Endodermal cell (in vitro differentiated cells): ENCODE data around the gene SLC6A9. TPM values are rescaled to one million over a fixed set of nuclear protein-coding genes. Genes with fewer than 3 reads are reported as not detected.

Source experiments
- DNase-seq: peaks from one replicate; pipeline ENCODE4 v3.0.0-alpha.2; 2017
- H3K27ac ChIP-seq: 2 replicates; pipeline ENCODE4 v1.5.1; 2013; ENCODE audit warnings: mild to moderate bottlenecking, low read depth, low read length, moderate library complexity
- H3K27me3 ChIP-seq: 2 replicates; pipeline ENCODE4 v1.6.1; 2013; ENCODE audit warnings: mild to moderate bottlenecking, low read length, moderate library complexity; ENCODE audit not compliant: insufficient read depth, control insufficient read depth, poor library complexity, severe bottlenecking
- H3K36me3 ChIP-seq: 2 replicates; pipeline ENCODE4 v1.7.0; 2013; ENCODE audit warnings: mild to moderate bottlenecking, low read length, moderate library complexity; ENCODE audit not compliant: control insufficient read depth, insufficient read depth
- H3K4me1 ChIP-seq: one replicate; pipeline ENCODE4 v1.7.0; 2013; ENCODE audit warnings: low read length; ENCODE audit not compliant: control insufficient read depth, insufficient read depth
- H3K4me3 ChIP-seq: 2 replicates; pipeline ENCODE4 v1.5.1; 2013; ENCODE audit warnings: mild to moderate bottlenecking, low read length, moderate library complexity
- H3K9ac ChIP-seq: 2 replicates; pipeline ENCODE4 v1.6.1; 2013; ENCODE audit warnings: mild to moderate bottlenecking, low read length, moderate library complexity; ENCODE audit not compliant: poor library complexity, severe bottlenecking; ENCODE audit errors: extremely low read depth
- H3K9me3 ChIP-seq: 2 replicates; pipeline ENCODE4 v1.6.1; 2013; ENCODE audit warnings: mild to moderate bottlenecking, low read length, moderate library complexity; ENCODE audit not compliant: control insufficient read depth
- H3K27ac Mint-ChIP-seq: 2 replicates; pipeline ENCODE4 v1.8.0; 2020; ENCODE audit warnings: mixed read lengths
- H3K27me3 Mint-ChIP-seq: 2 replicates; pipeline ENCODE4 v1.8.0; 2021; ENCODE audit warnings: mild to moderate bottlenecking, mixed read lengths; ENCODE audit not compliant: insufficient read depth
- H3K36me3 Mint-ChIP-seq: 2 replicates; pipeline ENCODE4 v1.8.0; 2020; ENCODE audit warnings: low read depth, mixed read lengths
- H3K4me1 Mint-ChIP-seq: 2 replicates; pipeline ENCODE4 v1.8.0; 2020; ENCODE audit warnings: mixed read lengths
- H3K4me3 Mint-ChIP-seq: 2 replicates; pipeline ENCODE4 v1.8.0; 2020; ENCODE audit warnings: mild to moderate bottlenecking, moderate library complexity, mixed read lengths
- H3K9me3 Mint-ChIP-seq: 2 replicates; pipeline ENCODE4 v1.8.0; 2020; ENCODE audit warnings: mild to moderate bottlenecking, mixed read lengths
- CTCF ChIP-seq: fragments of 200-600 bp; sonication (generic); conservative IDR thresholded peaks from 2 replicates; pipeline ENCODE4 v1.5.0; 2021; ENCODE audit warnings: antibody characterized with exemption, mild to moderate bottlenecking
- WGBS, 2 experiments: methylation state at CpG; one replicate each; pipeline versions ENCODE4 v1.1.5 to v1.1.7; 2013; ENCODE audit warnings: missing lambda C conversion rate in 2 of 2, mixed read lengths in 1 of 2; ENCODE audit not compliant: insufficient coverage in 1 of 2, insufficient read length in 1 of 2; 5-methylcytosine and 5-hydroxymethylcytosine counted together
- total RNA-seq, 2 donors: library from RNA; stranded (reverse); fragmentation: NEBNext Ultra II Directional in 1 of 2; extraction: Animal tissue kit (Norgen Biotek cat#: 25700) in 1 of 2; gene quantifications; 2 replicates in 1 of 2; 3 replicates in 1 of 2; pipeline ENCODE4 v1.2.1, GENCODE V29; 2021

SLC6A9 gene
- total RNA-seq, 2 donors from 2014 or later = 5.7 to 11.4 TPM

- WGBS, 2 experiments = 86 to 93% methylated on average over 1 to 6 of the region's 6 CpGs
- DNase-seq = no peak
- Histone ChIP-seq H3K4me1 (peaks cover 35% of the 10 kb centered on the region), H3K4me3 (no peak overlapping the region), H3K9ac (no peak overlapping the region), H3K27me3 (no peaks in the 10 kb centered on the region), H3K27ac (peak overlapping the region; percentile 68), H3K9me3 (no peaks in the 10 kb centered on the region), H3K36me3 (no peaks in the 10 kb centered on the region)
- no peak overlapping the region for H3K27ac Mint-ChIP-seq
- no peak for TF ChIP-seq CTCF
- H3K9me3 Mint-ChIP-seq = no peaks in the 10 kb centered on the region
- peaks cover 46% of the 10 kb centered on the region for H3K4me1 Mint-ChIP-seq
- H3K4me3 Mint-ChIP-seq = no peak overlapping the region
- H3K36me3 Mint-ChIP-seq = peaks cover 9% of the 10 kb centered on the region
- no peaks in the 10 kb centered on the region for H3K27me3 Mint-ChIP-seq
Measured at GRCh38 chr1:43996733-43997115, 34.5 kb downstream of the SLC6A9 start.

- H3K36me3 Mint-ChIP-seq = peaks cover 7% of the 10 kb centered on the region
- no peak for TF ChIP-seq CTCF
- H3K4me1 ChIP-seq = peaks cover 35% of the 10 kb centered on the region
- H3K27me3 Mint-ChIP-seq = no peaks in the 10 kb centered on the region
- H3K9me3 Mint-ChIP-seq = no peaks in the 10 kb centered on the region
- no peaks in the 10 kb centered on the region for H3K9me3 ChIP-seq
- no peak overlapping the region for H3K4me3 Mint-ChIP-seq
- H3K4me3 ChIP-seq = no peak overlapping the region
- H3K4me1 Mint-ChIP-seq = peaks cover 45% of the 10 kb centered on the region
- DNase-seq = no peak
- no peak overlapping the region for H3K9ac ChIP-seq
- no peaks in the 10 kb centered on the region for H3K27me3 ChIP-seq
- H3K27ac Mint-ChIP-seq = no peak overlapping the region
- peak overlapping the region; percentile 68 for H3K27ac ChIP-seq
- no peaks in the 10 kb centered on the region for H3K36me3 ChIP-seq
- WGBS, 2 experiments = 83 to 93% methylated on average over 12 to 21 of the region's 21 CpGs
Measured at GRCh38 chr1:43995984-43996732, 35.1 kb downstream of the SLC6A9 start.

- Histone ChIP-seq H3K4me3 (no peak overlapping the region), H3K36me3 (no peaks in the 10 kb centered on the region), H3K27ac (peak overlapping the region; percentile 68), H3K4me1 (peaks cover 27% of the 10 kb centered on the region), H3K9ac (no peak overlapping the region), H3K9me3 (no peaks in the 10 kb centered on the region), H3K27me3 (no peaks in the 10 kb centered on the region)
- WGBS, 2 experiments = 80 to 94% methylated on average over 8 to 15 of the region's 15 CpGs
- Mint-ChIP-seq H3K27me3 (no peaks in the 10 kb centered on the region), H3K36me3 (no peaks in the 10 kb centered on the region), H3K4me3 (no peak overlapping the region), H3K27ac (peak overlapping the region; percentile 18), H3K9me3 (no peaks in the 10 kb centered on the region), H3K4me1 (peaks cover 40% of the 10 kb centered on the region)
- TF ChIP-seq CTCF = peak; percentile 80
- peak; percentile 91 for DNase-seq
Measured at GRCh38 chr1:43994794-43995790, 36.2 kb downstream of the SLC6A9 start.
